IMR-90 (cell line): ENCODE measurements around the gene GABRD. TPM values are rescaled to one million over a fixed set of nuclear protein-coding genes. Genes with fewer than 3 reads are reported as not detected.

Experiments used
- ATAC-seq: fragments of 200-7000 bp; cut with Tn5 transposase; 2 replicates; pipeline ENCODE4 v1.9.1; 2020; ENCODE audit warnings: low read depth, mild to moderate bottlenecking, moderate library complexity
- BruUV-seq: library from RNA; stranded (reverse); fragments of 400-500 nt; replicated peaks from 2 replicates; lab custom pipeline; 2021; lab: Mats Ljungman, UMichigan
- CTCF ChIA-PET: fragments of 300-600 bp; formaldehyde crosslinking; extraction: SDS; loops from one replicate; lab custom pipeline; 2021; ENCODE audit warnings: antibody characterized with exemption; lab: Yijun Ruan, JAX
- POLR2A ChIA-PET: fragments of 300-600 bp; sonication (Branson Sonifier 250); formaldehyde crosslinking; loops from one replicate; lab custom pipeline; 2022; ENCODE audit warnings: antibody characterized with exemption; ENCODE audit not compliant: unreplicated experiment; lab: Charles Lee
- DNase-seq: peaks from one replicate; pipeline ENCODE4 v3.0.0; 2013
- H2AFZ ChIP-seq: replicated peaks from 2 replicates; pipeline ENCODE3; 2013; ENCODE audit warnings: low read length, mild to moderate bottlenecking; ENCODE audit not compliant: poor library complexity
- H2AK5ac ChIP-seq: 2 replicates; pipeline ENCODE4 v1.6.1; 2013; ENCODE audit warnings: low read depth, low read length, inconsistent platforms
- H2AK9ac ChIP-seq: replicated peaks from 2 replicates; pipeline ENCODE3; 2013; ENCODE audit warnings: mild to moderate bottlenecking, low read depth, low read length, moderate library complexity; ENCODE audit not compliant: poor library complexity
- H2BK120ac ChIP-seq: 2 replicates; pipeline ENCODE4 v1.6.1; 2013; ENCODE audit warnings: low read depth, low read length, inconsistent platforms
- H2BK15ac ChIP-seq: 3 replicates; pipeline ENCODE4 v1.6.1; 2013; ENCODE audit warnings: low read depth, low read length, inconsistent platforms
- H2BK20ac ChIP-seq: 2 replicates; pipeline ENCODE4 v1.6.1; 2013; ENCODE audit warnings: low read depth, mild to moderate bottlenecking, inconsistent platforms, low read length, moderate library complexity
- H2BK5ac ChIP-seq: 2 replicates; pipeline ENCODE4 v1.6.1; 2013; ENCODE audit warnings: mild to moderate bottlenecking, low read depth, low read length, inconsistent platforms; ENCODE audit not compliant: poor library complexity, severe bottlenecking
- H3K14ac ChIP-seq: replicated peaks from 2 replicates; pipeline ENCODE4 v1.6.1; 2013; ENCODE audit warnings: low read depth, low read length, inconsistent platforms
- H3K18ac ChIP-seq: 2 replicates; pipeline ENCODE4 v1.6.1; 2013; ENCODE audit warnings: low read depth, low read length, control low read depth
- H3K23ac ChIP-seq: 2 replicates; pipeline ENCODE4 v1.6.1; 2013; ENCODE audit warnings: low read depth, low read length, inconsistent platforms
- H3K27ac ChIP-seq: 2 replicates; pipeline ENCODE4 v1.5.1; 2013; ENCODE audit warnings: mild to moderate bottlenecking, control low read depth, low read length; ENCODE audit not compliant: insufficient read depth
- H3K27me3 ChIP-seq: 2 replicates; pipeline ENCODE4 v1.6.1; 2013; ENCODE audit warnings: low read length; ENCODE audit not compliant: control insufficient read depth, insufficient read depth
- H3K36me3 ChIP-seq: 2 replicates; pipeline ENCODE4 v1.6.1; 2013; ENCODE audit warnings: low read length, mixed read lengths; ENCODE audit not compliant: control insufficient read depth, insufficient read depth
- H3K4ac ChIP-seq: 2 replicates; pipeline ENCODE4 v1.6.1; 2013; ENCODE audit warnings: low read depth, low read length, inconsistent platforms
- H3K4me1 ChIP-seq: 2 replicates; pipeline ENCODE4 v1.6.1; 2013; ENCODE audit warnings: low read length, mixed read lengths; ENCODE audit not compliant: control insufficient read depth, insufficient read depth
- H3K4me2 ChIP-seq: 2 replicates; pipeline ENCODE4 v1.6.1; 2013; ENCODE audit warnings: low read depth, mild to moderate bottlenecking, control low read depth, low read length, moderate library complexity
- H3K4me3 ChIP-seq: 2 replicates; pipeline ENCODE4 v1.5.1; 2013; ENCODE audit warnings: low read depth, mild to moderate bottlenecking, control low read depth, low read length, moderate library complexity; ENCODE audit not compliant: insufficient read depth
- H3K56ac ChIP-seq: 2 replicates; pipeline ENCODE4 v1.6.1; 2013; ENCODE audit warnings: low read length, inconsistent platforms; ENCODE audit not compliant: insufficient read depth; ENCODE audit errors: extremely low read depth
- H3K79me1 ChIP-seq, 2 experiments: 2 replicates each; pipeline ENCODE4 v1.6.1; 2013; ENCODE audit warnings: low read length in 2 of 2, inconsistent platforms in 1 of 2, low read depth in 1 of 2
- H3K9ac ChIP-seq: 2 replicates; pipeline ENCODE4 v1.6.1; 2013; ENCODE audit warnings: low read depth, low read length, control low read depth
- H3K9me1 ChIP-seq: 2 replicates; pipeline ENCODE4 v1.6.1; 2013; ENCODE audit warnings: low read length, inconsistent platforms; ENCODE audit not compliant: insufficient read depth
- H3K9me3 ChIP-seq: 2 replicates; pipeline ENCODE4 v1.6.1; 2013; ENCODE audit warnings: low read length; ENCODE audit not compliant: control insufficient read depth, insufficient read depth
- H4K20me1 ChIP-seq: 2 replicates; pipeline ENCODE4 v1.6.1; 2013; ENCODE audit warnings: low read length, inconsistent platforms; ENCODE audit not compliant: insufficient read depth
- H4K5ac ChIP-seq: 2 replicates; pipeline ENCODE4 v1.6.1; 2013; ENCODE audit warnings: mild to moderate bottlenecking, low read depth, low read length, control low read depth
- H4K8ac ChIP-seq, 2 experiments: 2 replicates each; pipeline ENCODE4 v1.6.1; 2013; ENCODE audit warnings: low read depth in 2 of 2, low read length in 2 of 2, control low read depth in 1 of 2, inconsistent platforms in 1 of 2
- H4K91ac ChIP-seq: 2 replicates; pipeline ENCODE4 v1.6.1; 2013; ENCODE audit warnings: low read depth, low read length, inconsistent platforms; ENCODE audit not compliant: insufficient read depth
- BHLHE40 ChIP-seq: fragments of 150-350 bp; IDR thresholded peaks from 2 replicates; pipeline ENCODE4 v1.6.1; 2016; ENCODE audit warnings: mild to moderate bottlenecking, low read depth, low read length
- CEBPB ChIP-seq: IDR thresholded peaks from 2 replicates; pipeline ENCODE4 v1.6.1; 2012; ENCODE audit warnings: low read depth, low read length, improper control_type of control experiment
- CHD1 ChIP-seq: IDR thresholded peaks from 2 replicates; pipeline ENCODE4 v1.6.1; 2012; ENCODE audit warnings: low read depth, low read length, improper control_type of control experiment
- FOS ChIP-seq: fragments of 150-350 bp; IDR thresholded peaks from 2 replicates; pipeline ENCODE4 v1.6.1; 2016; ENCODE audit warnings: low read depth, low read length
- MAFK ChIP-seq: IDR thresholded peaks from 2 replicates; pipeline ENCODE4 v1.6.1; 2012; ENCODE audit warnings: low read depth, low read length, improper control_type of control experiment
- MAZ ChIP-seq: IDR thresholded peaks from 2 replicates; pipeline ENCODE4 v1.6.1; 2012; ENCODE audit warnings: low read depth, mild to moderate bottlenecking, low read length, improper control_type of control experiment, moderate library complexity, borderline replicate concordance
- MXI1 ChIP-seq: IDR thresholded peaks from 2 replicates; pipeline ENCODE4 v1.6.1; 2012; ENCODE audit warnings: low read depth, mild to moderate bottlenecking, low read length, moderate library complexity, borderline replicate concordance
- NFE2L2 ChIP-seq: fragments of 150-350 bp; IDR thresholded peaks from 2 replicates; pipeline ENCODE4 v1.6.1; 2016; ENCODE audit warnings: low read depth, mild to moderate bottlenecking, low read length
- POLR2A ChIP-seq: IDR thresholded peaks from 2 replicates; pipeline ENCODE4 v1.6.1; 2012; ENCODE audit warnings: mild to moderate bottlenecking, low read depth, low read length
- RAD21 ChIP-seq: IDR thresholded peaks from 2 replicates; pipeline ENCODE4 v1.6.1; 2012; ENCODE audit warnings: low read length, improper control_type of control experiment
- RCOR1 ChIP-seq: IDR thresholded peaks from 2 replicates; pipeline ENCODE4 v1.6.1; 2012; ENCODE audit warnings: mild to moderate bottlenecking, low read length, improper control_type of control experiment; ENCODE audit not compliant: insufficient replicate concordance
- RFX5 ChIP-seq: IDR thresholded peaks from 2 replicates; pipeline ENCODE4 v1.8.0; 2012; ENCODE audit warnings: low read depth, mild to moderate bottlenecking, low read length, moderate library complexity
- SMC3 ChIP-seq: fragments of 150-350 bp; IDR thresholded peaks from 2 replicates; pipeline ENCODE4 v1.6.1; 2016; ENCODE audit warnings: low read depth, mild to moderate bottlenecking, antibody characterized with exemption, low read length, moderate library complexity
- WGBS, 2 experiments: methylation state at CpG; one replicate each; pipeline versions ENCODE4 v1.1.5 to v1.1.7; 2013; ENCODE audit warnings: missing lambda C conversion rate in 2 of 2; ENCODE audit not compliant: insufficient read length in 1 of 2; ENCODE audit errors: extremely low coverage in 2 of 2; 5-methylcytosine and 5-hydroxymethylcytosine counted together
- dilution Hi-C: fragments of 300-500 bp; cut with HindIII; formaldehyde crosslinking; loops from one replicate; pipeline ENCODE4 v1.14.3; 2018; ENCODE audit warnings: low sequenced_read_pairs; ENCODE audit not compliant: unreplicated experiment
- in situ Hi-C: fragments of 300-500 bp; cut with MboI; formaldehyde crosslinking; loops from 3 replicates; pipeline ENCODE4 v1.14.3; 2019; ENCODE audit warnings: low sequenced_read_pairs, inconsistent platforms, mixed read lengths
- intact Hi-C: fragments of 100-400 bp; cut with micrococcal nuclease; formaldehyde crosslinking; loops from 2 replicates; pipeline ENCODE4 v1.10.0; 2022
- polyA plus RNA-seq, 3 experiments: library from polyadenylated mRNA; depleted of rRNA; stranded (reverse); fragments of >200 nt; gene quantifications; 2 replicates each; pipeline ENCODE4 v1.2.3, GENCODE V29; 2012; ENCODE audit warnings: low replicate concordance in 1 of 3
- total RNA-seq: library from RNA; depleted of rRNA; stranded (reverse); fragments of >200 nt; gene quantifications from 2 replicates; pipeline ENCODE4 v1.2.3, GENCODE V29; 2012
- TF ChIP-seq, protein P1 (sequence below): conservative IDR thresholded peaks from 2 replicates; pipeline ENCODE4 v1.5.1; 2012; ENCODE audit warnings: mild to moderate bottlenecking, low read depth, low read length, improper control_type of control experiment
- TF ChIP-seq, protein P2 (sequence below): fragments of 150-350 bp; IDR thresholded peaks from 2 replicates; pipeline ENCODE4 v1.6.1; 2017; ENCODE audit warnings: mild to moderate bottlenecking, antibody characterized with exemption, low read length, low read depth
- TF ChIP-seq, protein P3 (sequence below): fragments of 150-350 bp; IDR thresholded peaks from 2 replicates; pipeline ENCODE4 v1.6.1; 2016; ENCODE audit warnings: low read depth, mild to moderate bottlenecking, low read length, moderate library complexity, borderline replicate concordance

The GABRD gene
- total and polyA plus RNA-seq, 2 of the 4 experiments (the other 2 are of a cell fraction) = not detected

DNA sequence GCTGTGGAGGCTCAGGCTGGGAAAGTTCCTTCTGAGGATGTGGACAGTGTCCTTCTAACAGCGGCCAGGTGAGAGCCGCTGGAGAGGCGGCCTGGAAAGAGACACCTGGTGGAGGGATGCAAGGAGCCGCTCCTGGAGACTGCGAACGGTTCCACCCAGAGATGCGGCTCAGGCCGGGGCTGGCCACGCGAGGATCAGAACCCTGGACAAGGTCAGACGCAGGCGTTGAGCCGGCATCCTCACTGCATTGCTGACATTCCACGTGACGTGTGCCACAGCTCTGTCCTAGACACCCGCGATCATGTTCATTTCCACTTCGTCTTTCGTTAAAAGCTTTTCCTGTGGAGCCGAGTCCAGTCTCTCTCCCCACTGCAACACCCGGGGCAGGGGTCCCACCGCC lies 44.3 kb upstream of the GABRD start:
- 69% methylated on average over 17 of the region's 22 CpGs; no CpG with 5 or more reads in 1 of the 2 experiments for WGBS, 2 experiments
- no TSS peak for BruUV-seq

More for the DNA sequence above, 44.3 kb upstream of the GABRD start:
- TF ChIP-seq FOS (no peak), CHD1 (no peak), RAD21 (no peak), MAZ (no peak), MXI1 (no peak), SMC3 (no peak), RFX5 (no peak), POLR2A (no peak), MAFK (no peak), CEBPB (no peak), NFE2L2 (no peak), RCOR1 (no peak), BHLHE40 (no peak)
- TF ChIP-seq, protein P1, sequence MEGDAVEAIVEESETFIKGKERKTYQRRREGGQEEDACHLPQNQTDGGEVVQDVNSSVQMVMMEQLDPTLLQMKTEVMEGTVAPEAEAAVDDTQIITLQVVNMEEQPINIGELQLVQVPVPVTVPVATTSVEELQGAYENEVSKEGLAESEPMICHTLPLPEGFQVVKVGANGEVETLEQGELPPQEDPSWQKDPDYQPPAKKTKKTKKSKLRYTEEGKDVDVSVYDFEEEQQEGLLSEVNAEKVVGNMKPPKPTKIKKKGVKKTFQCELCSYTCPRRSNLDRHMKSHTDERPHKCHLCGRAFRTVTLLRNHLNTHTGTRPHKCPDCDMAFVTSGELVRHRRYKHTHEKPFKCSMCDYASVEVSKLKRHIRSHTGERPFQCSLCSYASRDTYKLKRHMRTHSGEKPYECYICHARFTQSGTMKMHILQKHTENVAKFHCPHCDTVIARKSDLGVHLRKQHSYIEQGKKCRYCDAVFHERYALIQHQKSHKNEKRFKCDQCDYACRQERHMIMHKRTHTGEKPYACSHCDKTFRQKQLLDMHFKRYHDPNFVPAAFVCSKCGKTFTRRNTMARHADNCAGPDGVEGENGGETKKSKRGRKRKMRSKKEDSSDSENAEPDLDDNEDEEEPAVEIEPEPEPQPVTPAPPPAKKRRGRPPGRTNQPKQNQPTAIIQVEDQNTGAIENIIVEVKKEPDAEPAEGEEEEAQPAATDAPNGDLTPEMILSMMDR = no peak
- TF ChIP-seq, protein P2, sequence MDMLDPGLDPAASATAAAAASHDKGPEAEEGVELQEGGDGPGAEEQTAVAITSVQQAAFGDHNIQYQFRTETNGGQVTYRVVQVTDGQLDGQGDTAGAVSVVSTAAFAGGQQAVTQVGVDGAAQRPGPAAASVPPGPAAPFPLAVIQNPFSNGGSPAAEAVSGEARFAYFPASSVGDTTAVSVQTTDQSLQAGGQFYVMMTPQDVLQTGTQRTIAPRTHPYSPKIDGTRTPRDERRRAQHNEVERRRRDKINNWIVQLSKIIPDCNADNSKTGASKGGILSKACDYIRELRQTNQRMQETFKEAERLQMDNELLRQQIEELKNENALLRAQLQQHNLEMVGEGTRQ = no peak
- TF ChIP-seq, protein P3, sequence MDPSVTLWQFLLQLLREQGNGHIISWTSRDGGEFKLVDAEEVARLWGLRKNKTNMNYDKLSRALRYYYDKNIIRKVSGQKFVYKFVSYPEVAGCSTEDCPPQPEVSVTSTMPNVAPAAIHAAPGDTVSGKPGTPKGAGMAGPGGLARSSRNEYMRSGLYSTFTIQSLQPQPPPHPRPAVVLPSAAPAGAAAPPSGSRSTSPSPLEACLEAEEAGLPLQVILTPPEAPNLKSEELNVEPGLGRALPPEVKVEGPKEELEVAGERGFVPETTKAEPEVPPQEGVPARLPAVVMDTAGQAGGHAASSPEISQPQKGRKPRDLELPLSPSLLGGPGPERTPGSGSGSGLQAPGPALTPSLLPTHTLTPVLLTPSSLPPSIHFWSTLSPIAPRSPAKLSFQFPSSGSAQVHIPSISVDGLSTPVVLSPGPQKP = no peak
- Histone ChIP-seq H3K18ac (no peak overlapping the region), H4K8ac (no peak overlapping the region), H3K79me1 (no peaks in the 10 kb centered on the region), H3K9me3 (peaks cover 4% of the 10 kb centered on the region; the same call in 1 of the 2 replicates), H4K20me1 (0 out of 2 replicates have a peak, but pooled peaks cover 6% of the 10 kb centered on the region), H3K23ac (no peak overlapping the region), H3K56ac (no peak overlapping the region), H2BK15ac (no peak overlapping the region), H3K27me3 (peaks cover 17% of the 10 kb centered on the region; the same call in 1 of the 2 replicates), H3K4ac (no peak overlapping the region), H2BK120ac (no peak overlapping the region), H2AK9ac (no peak overlapping the region), H3K4me1 (no peaks in the 10 kb centered on the region), H3K36me3 (no peaks in the 10 kb centered on the region), H3K4me2 (no peak overlapping the region), H2AK5ac (no peak overlapping the region), H3K9me1 (no peaks in the 10 kb centered on the region), H3K14ac (no peak overlapping the region), H4K5ac (no peak overlapping the region), H2AFZ (no peak overlapping the region), H3K9ac (no peak overlapping the region), H4K91ac (no peak overlapping the region), H3K4me3 (no peak overlapping the region), H2BK5ac (no peak overlapping the region), H2BK20ac (no peak overlapping the region), H3K27ac (no peak overlapping the region)
- ChIA-PET CTCF (no interaction called here), POLR2A (no interaction called here)
- intact Hi-C loops (no loop called here), dilution Hi-C loops (no loop called here), in situ Hi-C loops (loop anchor here (25.0 kb wide), 1 partner anchor 387 kb away; no protein-coding TSS in a partner anchor)
- ATAC-seq (no peak), DNase-seq (no peak)
